ENCODE measurements around the gene GATA1. TPM values are rescaled to one million over a fixed set of nuclear protein-coding genes. Genes with fewer than 3 reads are reported as not detected.

Gene GATA1
- total RNA-seq, 1 experiment from 2014 or later = 0.23 TPM

DNA sequence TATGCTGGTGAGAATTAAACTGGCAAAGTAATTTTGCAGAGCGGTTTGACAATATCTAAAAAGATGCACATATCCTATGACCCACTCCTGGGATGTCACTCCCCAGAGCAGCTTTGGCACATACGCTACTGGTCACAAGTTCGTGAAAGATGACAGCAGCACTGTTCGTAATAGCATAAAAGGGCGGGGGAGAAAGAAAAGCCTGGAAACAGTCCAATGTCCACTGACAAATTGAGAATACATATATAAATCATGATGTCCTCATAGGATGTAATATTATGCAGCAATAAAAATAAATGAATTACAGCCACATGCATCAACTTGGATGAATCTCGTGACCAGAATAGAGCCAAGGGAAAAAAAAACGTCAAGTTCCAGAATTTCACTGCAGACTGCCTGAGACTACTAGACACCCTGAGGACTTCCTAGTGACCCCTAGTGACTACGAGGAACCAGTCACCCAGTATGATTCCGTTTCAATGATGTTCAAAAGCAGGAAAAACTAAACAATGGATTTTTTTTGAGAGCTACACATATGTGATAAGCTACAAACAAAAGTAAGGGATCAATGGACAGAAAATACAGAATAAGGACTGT is 47.2 kb downstream of the GATA1 start:
- H3K9me3 ChIP-seq (ENCODE audit: control insufficient read depth, insufficient read depth, low read depth, low read length) = no peaks in the 10 kb centered on the region
- intact Hi-C loops (cut with micrococcal nuclease; ENCODE audit: unreplicated experiment) = no loop called here
- CTCF ChIA-PET = interaction anchor here (0.6 kb wide), 1 partner anchor 164 kb away, joined by 4 read pairs; no protein-coding TSS in a partner anchor
- 0 out of 2 replicates have a peak, but pooled peaks have one; percentile 49 for ATAC-seq
- no peaks in the 10 kb centered on the region for H3K4me1 ChIP-seq (ENCODE audit: control insufficient read depth, insufficient read depth, low read length)
- no peaks in the 10 kb centered on the region for H3K27me3 ChIP-seq (ENCODE audit: control insufficient read depth, insufficient read depth, low read length)
- no peak overlapping the region for H3K27ac ChIP-seq (ENCODE audit: low read length)
- no TSS peak for BruUV-seq (replicated peaks)
- no peaks in the 10 kb centered on the region for H3K36me3 ChIP-seq (ENCODE audit: control insufficient read depth, insufficient read depth, low read length)
- POLR2A ChIA-PET = interaction anchor here (0.7 kb wide), 1 partner anchor 122 kb away, joined by 3 read pairs; no protein-coding TSS in a partner anchor
- in situ Hi-C loops (cut with HindIII; ENCODE audit: low pct_unique_long_range_greater_than_20kb, low sequenced_read_pairs) = no loop called here
- no peak overlapping the region for H3K4me3 ChIP-seq (ENCODE audit: low read depth in 2 of 2, low read length in 2 of 2)
- no peak for DNase-seq (ENCODE audit: low read depth, low spot score)
- no peak for TF ChIP-seq POLR2AphosphoS5 (IDR thresholded peaks at IDR 0.05; ENCODE audit: low read depth, low read length)
- TF ChIP-seq TCF7L2 (IDR thresholded peaks at IDR 0.05; ENCODE audit: low read depth, low read length) = no peak
- TF ChIP-seq SIN3A (IDR thresholded peaks at IDR 0.05; ENCODE audit: borderline replicate concordance, insufficient read depth, low read depth, low read length) = no peak
- TF ChIP-seq, protein P1, sequence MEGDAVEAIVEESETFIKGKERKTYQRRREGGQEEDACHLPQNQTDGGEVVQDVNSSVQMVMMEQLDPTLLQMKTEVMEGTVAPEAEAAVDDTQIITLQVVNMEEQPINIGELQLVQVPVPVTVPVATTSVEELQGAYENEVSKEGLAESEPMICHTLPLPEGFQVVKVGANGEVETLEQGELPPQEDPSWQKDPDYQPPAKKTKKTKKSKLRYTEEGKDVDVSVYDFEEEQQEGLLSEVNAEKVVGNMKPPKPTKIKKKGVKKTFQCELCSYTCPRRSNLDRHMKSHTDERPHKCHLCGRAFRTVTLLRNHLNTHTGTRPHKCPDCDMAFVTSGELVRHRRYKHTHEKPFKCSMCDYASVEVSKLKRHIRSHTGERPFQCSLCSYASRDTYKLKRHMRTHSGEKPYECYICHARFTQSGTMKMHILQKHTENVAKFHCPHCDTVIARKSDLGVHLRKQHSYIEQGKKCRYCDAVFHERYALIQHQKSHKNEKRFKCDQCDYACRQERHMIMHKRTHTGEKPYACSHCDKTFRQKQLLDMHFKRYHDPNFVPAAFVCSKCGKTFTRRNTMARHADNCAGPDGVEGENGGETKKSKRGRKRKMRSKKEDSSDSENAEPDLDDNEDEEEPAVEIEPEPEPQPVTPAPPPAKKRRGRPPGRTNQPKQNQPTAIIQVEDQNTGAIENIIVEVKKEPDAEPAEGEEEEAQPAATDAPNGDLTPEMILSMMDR (IDR thresholded peaks at IDR 0.05) = no peak
- TF ChIP-seq, protein P2, sequence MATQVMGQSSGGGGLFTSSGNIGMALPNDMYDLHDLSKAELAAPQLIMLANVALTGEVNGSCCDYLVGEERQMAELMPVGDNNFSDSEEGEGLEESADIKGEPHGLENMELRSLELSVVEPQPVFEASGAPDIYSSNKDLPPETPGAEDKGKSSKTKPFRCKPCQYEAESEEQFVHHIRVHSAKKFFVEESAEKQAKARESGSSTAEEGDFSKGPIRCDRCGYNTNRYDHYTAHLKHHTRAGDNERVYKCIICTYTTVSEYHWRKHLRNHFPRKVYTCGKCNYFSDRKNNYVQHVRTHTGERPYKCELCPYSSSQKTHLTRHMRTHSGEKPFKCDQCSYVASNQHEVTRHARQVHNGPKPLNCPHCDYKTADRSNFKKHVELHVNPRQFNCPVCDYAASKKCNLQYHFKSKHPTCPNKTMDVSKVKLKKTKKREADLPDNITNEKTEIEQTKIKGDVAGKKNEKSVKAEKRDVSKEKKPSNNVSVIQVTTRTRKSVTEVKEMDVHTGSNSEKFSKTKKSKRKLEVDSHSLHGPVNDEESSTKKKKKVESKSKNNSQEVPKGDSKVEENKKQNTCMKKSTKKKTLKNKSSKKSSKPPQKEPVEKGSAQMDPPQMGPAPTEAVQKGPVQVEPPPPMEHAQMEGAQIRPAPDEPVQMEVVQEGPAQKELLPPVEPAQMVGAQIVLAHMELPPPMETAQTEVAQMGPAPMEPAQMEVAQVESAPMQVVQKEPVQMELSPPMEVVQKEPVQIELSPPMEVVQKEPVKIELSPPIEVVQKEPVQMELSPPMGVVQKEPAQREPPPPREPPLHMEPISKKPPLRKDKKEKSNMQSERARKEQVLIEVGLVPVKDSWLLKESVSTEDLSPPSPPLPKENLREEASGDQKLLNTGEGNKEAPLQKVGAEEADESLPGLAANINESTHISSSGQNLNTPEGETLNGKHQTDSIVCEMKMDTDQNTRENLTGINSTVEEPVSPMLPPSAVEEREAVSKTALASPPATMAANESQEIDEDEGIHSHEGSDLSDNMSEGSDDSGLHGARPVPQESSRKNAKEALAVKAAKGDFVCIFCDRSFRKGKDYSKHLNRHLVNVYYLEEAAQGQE (IDR thresholded peaks at IDR 0.05; ENCODE audit: insufficient read depth in 1 of 2, low read depth in 2 of 2, low read length in 1 of 2) = no peak

DNA sequence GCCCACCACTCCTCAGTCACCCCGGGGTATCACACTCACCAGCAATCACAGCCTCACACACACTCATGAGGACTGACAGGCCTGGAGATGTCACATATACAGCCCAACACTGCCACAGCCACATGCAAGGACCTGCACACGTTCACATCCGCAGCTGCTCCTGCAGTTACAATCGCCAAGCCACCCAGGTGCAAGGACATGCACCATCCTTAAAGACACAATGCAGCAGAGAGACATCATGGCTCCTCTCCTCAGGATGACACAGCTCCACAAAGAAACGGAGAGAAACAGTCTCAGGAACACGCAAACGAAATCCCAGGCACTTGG is 48.0 kb downstream of the GATA1 start:
- in situ Hi-C loops (cut with HindIII; ENCODE audit: low pct_unique_long_range_greater_than_20kb, low sequenced_read_pairs) (no loop called here), intact Hi-C loops (cut with micrococcal nuclease; ENCODE audit: unreplicated experiment) (no loop called here)
- Histone ChIP-seq H3K4me1 (ENCODE audit: control insufficient read depth, insufficient read depth, low read length) (no peaks in the 10 kb centered on the region), H3K27me3 (ENCODE audit: control insufficient read depth, insufficient read depth, low read length) (no peaks in the 10 kb centered on the region), H3K4me3 (ENCODE audit: low read depth in 2 of 2, low read length in 2 of 2) (peak overlapping the region; percentile 51 to 54), H3K36me3 (ENCODE audit: control insufficient read depth, insufficient read depth, low read length) (no peaks in the 10 kb centered on the region), H3K27ac (ENCODE audit: low read length) (no peak overlapping the region), H3K9me3 (ENCODE audit: control insufficient read depth, insufficient read depth, low read depth, low read length) (no peaks in the 10 kb centered on the region)
- DNase-seq (ENCODE audit: low read depth, low spot score) (no peak), ATAC-seq (peak; percentile 52)
- BruUV-seq (replicated peaks) = no TSS peak
- ChIA-PET CTCF (interaction anchor here (0.6 kb wide), 1 partner anchor 165 kb away, joined by 4 read pairs; no protein-coding TSS in a partner anchor), POLR2A (interaction anchor here (0.7 kb wide), 1 partner anchor 121 kb away, joined by 3 read pairs; no protein-coding TSS in a partner anchor)
- TF ChIP-seq, protein P2 (IDR thresholded peaks at IDR 0.05; ENCODE audit: insufficient read depth in 1 of 2, low read depth in 2 of 2, low read length in 1 of 2) = no peak
- TF ChIP-seq, protein P1 (IDR thresholded peaks at IDR 0.05) = no peak
